K562 (cell line): ENCODE measurements around the gene PNKD. TPM values are rescaled to one million over a fixed set of nuclear protein-coding genes. Genes with fewer than 3 reads are reported as not detected.

Source experiments
- CCAR2 ChIP-seq: fragments of 200-400 bp; formaldehyde crosslinking; IDR thresholded peaks from 2 replicates; pipeline ENCODE4 v1.6.1; 2017; ENCODE audit warnings: mild to moderate bottlenecking, low read depth, low read length
- FUS ChIP-seq: fragments of 200-400 bp; formaldehyde crosslinking; optimal IDR thresholded peaks from 2 replicates; pipeline ENCODE3; 2017; ENCODE audit warnings: low read depth, low read length
- HDAC3 ChIP-seq: fragments of 450-650 bp; IDR thresholded peaks from 2 replicates; pipeline ENCODE4 v1.6.1; 2018; ENCODE audit warnings: borderline replicate concordance, mild to moderate bottlenecking, moderate library complexity; ENCODE audit not compliant: partially characterized antibody
- HOXB6 ChIP-seq: fragments of 250-450 bp; sonication (Bioruptor Pico); IDR thresholded peaks from 2 replicates; pipeline ENCODE4 v1.5.1; 2022; ENCODE audit warnings: mild to moderate bottlenecking, borderline replicate concordance
- HSF4 ChIP-seq: fragments of 250-450 bp; sonication (Bioruptor Pico); IDR thresholded peaks from 2 replicates; pipeline ENCODE4 v2.1.2; 2022; ENCODE audit warnings: mild to moderate bottlenecking, moderate library complexity, borderline replicate concordance
- MAX ChIP-seq: sonication (generic); formaldehyde crosslinking; IDR thresholded peaks from 2 replicates; pipeline ENCODE4 v1.9.0; 2022; ENCODE audit warnings: mild to moderate bottlenecking, missing genetic modification reagents
- MLX ChIP-seq, 2 experiments: fragments of 450-650 bp in 1 of 2; sonication (generic) in 1 of 2; formaldehyde crosslinking; conservative IDR thresholded peaks; 2 replicates each; pipeline versions ENCODE4 v1.4.0 to v1.8.1; 2020 to 2022; ENCODE audit warnings: mild to moderate bottlenecking in 1 of 2, missing genetic modification reagents in 1 of 2
- POLR2G ChIP-seq: fragments of 200-400 bp; formaldehyde crosslinking; IDR thresholded peaks from 2 replicates; pipeline ENCODE4 v1.6.1; 2017; ENCODE audit warnings: low read depth, mild to moderate bottlenecking, antibody characterized with exemption, low read length, moderate library complexity
- POLR2H ChIP-seq: IDR thresholded peaks from 2 replicates; pipeline ENCODE4 v1.6.1; 2016; ENCODE audit warnings: missing genetic modification characterization, low read depth, mild to moderate bottlenecking, control low read depth, missing compliant biosample characterization, moderate library complexity
- PREB ChIP-seq: sonication (generic); formaldehyde crosslinking; IDR thresholded peaks from 2 replicates; pipeline ENCODE4 v1.8.1; 2023; ENCODE audit warnings: mild to moderate bottlenecking, missing genetic modification reagents
- RAD21 ChIP-seq, 2 experiments: fragments of 250-450 bp in 1 of 2; fragments of 450-650 bp in 1 of 2; sonication (Bioruptor Pico) in 1 of 2; formaldehyde crosslinking in 1 of 2; IDR thresholded peaks in 1 of 2; conservative IDR thresholded peaks in 1 of 2; 2 replicates each; pipeline versions ENCODE4 v1.4.0 to v1.8.0; 2020 to 2022; ENCODE audit warnings: mild to moderate bottlenecking in 2 of 2, moderate library complexity in 1 of 2
- SMARCA4 ChIP-seq: fragments of 450-650 bp; IDR thresholded peaks from 2 replicates; pipeline ENCODE4 v1.6.1; 2016
- SUPT5H ChIP-seq: fragments of 450-650 bp; IDR thresholded peaks from 2 replicates; pipeline ENCODE4 v1.6.1; 2016
- WHSC1 ChIP-seq: IDR thresholded peaks from one replicate; pipeline ENCODE4 v1.6.1; 2012; ENCODE audit warnings: low read length, control low read depth, inconsistent platforms
- ZBTB5 ChIP-seq: fragments of 450-650 bp; IDR thresholded peaks from 2 replicates; pipeline ENCODE4 v1.6.1; 2017; ENCODE audit warnings: antibody characterized with exemption
- ZNF23 ChIP-seq: fragments of 250-450 bp; sonication (Bioruptor Pico); IDR thresholded peaks from 2 replicates; pipeline ENCODE4 v1.4.0; 2020; ENCODE audit warnings: mild to moderate bottlenecking
- ZNF316 ChIP-seq: fragments of 450-650 bp; IDR thresholded peaks from 2 replicates; pipeline ENCODE4 v1.6.1; 2016
- polyA plus RNA-seq, 8 experiments: library from polyadenylated mRNA; depleted of rRNA in 4 of 8; stranded (reverse) in 5 of 8; unstranded in 3 of 8; fragments of >200 nt; fragmentation: Nextera tagmentation in 2 of 8; fragmentation: Illumina TruSeq in 1 of 8; extraction: Ambion mirVana in 2 of 8; extraction: Trizol in 1 of 8; gene quantifications; 2 replicates each; pipeline versions ENCODE4 v1.2.1 to v1.2.3, GENCODE V29; 2011 to 2014; ENCODE audit warnings: inconsistent platforms in 1 of 8, missing spikeins in 1 of 8
- total RNA-seq, 7 experiments: library from RNA; depleted of rRNA in 6 of 7; stranded (reverse); fragments of >200 nt in 6 of 7; fragmentation: Illumina TruSeq in 2 of 7; extraction: Trizol in 2 of 7; gene quantifications; 2 replicates each; pipeline versions ENCODE4 v1.2.1 to v1.2.3, GENCODE V29; 2011 to 2021; ENCODE audit warnings: low replicate concordance in 1 of 7
- TF ChIP-seq, protein P1 (sequence below): fragments of 250-450 bp; sonication (Bioruptor Pico); IDR thresholded peaks from 2 replicates; pipeline ENCODE4 v1.9.0; 2021; ENCODE audit warnings: mild to moderate bottlenecking, inconsistent platforms
- TF ChIP-seq, protein P2 (sequence below): fragments of 250-450 bp; sonication (Bioruptor Pico); IDR thresholded peaks from 2 replicates; pipeline ENCODE4 v1.5.0; 2021

Gene PNKD
- total and polyA plus RNA-seq, 9 of the 15 experiments (the other 6 are each of a cell fraction or from before 2014, with no cell fraction given): 26.0 to 105 (median 60.1) TPM

GRCh38 chr2:218292048-218293014 lies 22.0 kb downstream of the PNKD start, which contains the start of gene TMBIM1 (continued):
- no peak for TF ChIP-seq HOXB6 (CRISPR knock-in tag)
- TF ChIP-seq CCAR2: no peak
- peak; percentile 79 for TF ChIP-seq POLR2G
- TF ChIP-seq PREB (CRISPR knock-in tag): no peak
- peak; percentile 32 to 47 for TF ChIP-seq RAD21 (CRISPR knock-in tag; conservative IDR thresholded peaks at IDR 0.05 in 1 of 2, IDR thresholded peaks at IDR 0.05 in 1 of 2)
- no peak for TF ChIP-seq WHSC1
- TF ChIP-seq FUS: no peak
- TF ChIP-seq ZBTB5: no peak
- TF ChIP-seq ZNF316: peak; percentile 79
- no peak for TF ChIP-seq POLR2H (tag)
- peak; percentile 62; the same call in 1 of the 2 replicates for TF ChIP-seq MAX
- TF ChIP-seq ZNF23 (CRISPR knock-in tag): no peak
- TF ChIP-seq SMARCA4: no peak
- peak; percentile 50; the same call in 1 of the 2 replicates for TF ChIP-seq SUPT5H
- no peak for TF ChIP-seq MLX (CRISPR knock-in tag; conservative IDR thresholded peaks at IDR 0.05)
- no peak for TF ChIP-seq HDAC3
- TF ChIP-seq, protein P1, sequence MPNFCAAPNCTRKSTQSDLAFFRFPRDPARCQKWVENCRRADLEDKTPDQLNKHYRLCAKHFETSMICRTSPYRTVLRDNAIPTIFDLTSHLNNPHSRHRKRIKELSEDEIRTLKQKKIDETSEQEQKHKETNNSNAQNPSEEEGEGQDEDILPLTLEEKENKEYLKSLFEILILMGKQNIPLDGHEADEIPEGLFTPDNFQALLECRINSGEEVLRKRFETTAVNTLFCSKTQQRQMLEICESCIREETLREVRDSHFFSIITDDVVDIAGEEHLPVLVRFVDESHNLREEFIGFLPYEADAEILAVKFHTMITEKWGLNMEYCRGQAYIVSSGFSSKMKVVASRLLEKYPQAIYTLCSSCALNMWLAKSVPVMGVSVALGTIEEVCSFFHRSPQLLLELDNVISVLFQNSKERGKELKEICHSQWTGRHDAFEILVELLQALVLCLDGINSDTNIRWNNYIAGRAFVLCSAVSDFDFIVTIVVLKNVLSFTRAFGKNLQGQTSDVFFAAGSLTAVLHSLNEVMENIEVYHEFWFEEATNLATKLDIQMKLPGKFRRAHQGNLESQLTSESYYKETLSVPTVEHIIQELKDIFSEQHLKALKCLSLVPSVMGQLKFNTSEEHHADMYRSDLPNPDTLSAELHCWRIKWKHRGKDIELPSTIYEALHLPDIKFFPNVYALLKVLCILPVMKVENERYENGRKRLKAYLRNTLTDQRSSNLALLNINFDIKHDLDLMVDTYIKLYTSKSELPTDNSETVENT (CRISPR knock-in tag): peak; percentile 41; the same call in 1 of the 2 replicates
- TF ChIP-seq HSF4 (CRISPR knock-in tag): no peak
- TF ChIP-seq, protein P2, sequence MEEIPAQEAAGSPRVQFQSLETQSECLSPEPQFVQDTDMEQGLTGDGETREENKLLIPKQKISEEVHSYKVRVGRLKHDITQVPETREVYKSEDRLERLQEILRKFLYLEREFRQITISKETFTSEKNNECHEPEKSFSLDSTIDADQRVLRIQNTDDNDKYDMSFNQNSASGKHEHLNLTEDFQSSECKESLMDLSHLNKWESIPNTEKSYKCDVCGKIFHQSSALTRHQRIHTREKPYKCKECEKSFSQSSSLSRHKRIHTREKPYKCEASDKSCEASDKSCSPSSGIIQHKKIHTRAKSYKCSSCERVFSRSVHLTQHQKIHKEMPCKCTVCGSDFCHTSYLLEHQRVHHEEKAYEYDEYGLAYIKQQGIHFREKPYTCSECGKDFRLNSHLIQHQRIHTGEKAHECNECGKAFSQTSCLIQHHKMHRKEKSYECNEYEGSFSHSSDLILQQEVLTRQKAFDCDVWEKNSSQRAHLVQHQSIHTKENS (CRISPR knock-in tag): no peak
